HCT116 (cell line): Measurements from ENCODE around the gene MNAT1. TPM values are rescaled to one million over a fixed set of nuclear protein-coding genes. Genes with fewer than 3 reads are reported as not detected.

Experiments used
- ATAC-seq: fragments of 200-7000 bp; cut with Tn5 transposase; 2 replicates; pipeline ENCODE4 v1.9.1; 2020; ENCODE audit warnings: mild to moderate bottlenecking, moderate library complexity
- BruUV-seq: library from RNA; stranded (reverse); fragments of 400-500 nt; replicated peaks from 2 replicates; lab custom pipeline; 2021; lab: Mats Ljungman, UMichigan
- CTCF ChIA-PET: fragments of 300-600 bp; sonication (Branson Sonifier 250); formaldehyde crosslinking; loops from one replicate; lab custom pipeline; 2021; ENCODE audit warnings: antibody characterized with exemption; lab: Charles Lee
- POLR2A ChIA-PET: fragments of 300-600, 350-600 bp; sonication (Branson Sonifier 250); formaldehyde crosslinking; loops from one replicate; lab custom pipeline; 2021; ENCODE audit warnings: antibody characterized with exemption; lab: Charles Lee
- RAD21 ChIA-PET, 2 experiments: fragments of 300-600 bp; sonication (Branson Sonifier 250); formaldehyde crosslinking; loops; one replicate each; lab custom pipeline; 2023; ENCODE audit warnings: low total read pairs in 2 of 2; ENCODE audit not compliant: uncharacterized antibody in 2 of 2, unreplicated experiment in 2 of 2, low non-redundant PET in 1 of 2; lab: Charles Lee
- DNase-seq: peaks from one replicate; pipeline ENCODE4 v3.0.0-alpha.2; 2010; ENCODE audit warnings: low read depth, low spot score
- H2AFZ ChIP-seq: fragments of 200-600 bp; shearing (Covaris generic), sonication (generic); 2 replicates; pipeline ENCODE4 v1.6.1; 2017; ENCODE audit warnings: low read depth, mixed run types, mixed read lengths, antibody characterized with exemption, low read length; ENCODE audit not compliant: poor library complexity, severe bottlenecking
- H3K27ac ChIP-seq: 2 replicates; pipeline ENCODE4 v1.5.1; 2012; ENCODE audit warnings: low read depth, low read length
- H3K27me3 ChIP-seq: fragments of 200-600 bp; sonication (generic); 2 replicates; pipeline ENCODE4 v1.6.1; 2016; ENCODE audit warnings: mixed run types, low read length, mixed read lengths; ENCODE audit not compliant: insufficient read depth
- H3K36me3 ChIP-seq, 2 experiments: fragments of 200-500 bp in 1 of 2; fragments of 200-600 bp in 1 of 2; sonication (Bioruptor generic) in 1 of 2; sonication (generic) in 1 of 2; 2 replicates each; pipeline versions ENCODE4 v1.5.1 to v1.6.1; 2014 to 2016; ENCODE audit warnings: low read length in 2 of 2, inconsistent platforms in 1 of 2, mixed read lengths in 1 of 2, mixed run types in 1 of 2; ENCODE audit not compliant: insufficient read depth in 2 of 2, control insufficient read depth in 1 of 2
- H3K4me1 ChIP-seq, 2 experiments: fragments of 200-600 bp in 1 of 2; sonication (generic) in 1 of 2; 2 replicates each; pipeline versions ENCODE4 v1.5.1 to v1.6.1; 2012 to 2017; ENCODE audit warnings: low read length in 2 of 2, inconsistent platforms in 1 of 2, mild to moderate bottlenecking in 1 of 2, mixed read lengths in 1 of 2, mixed run types in 1 of 2, moderate library complexity in 1 of 2; ENCODE audit not compliant: insufficient read depth in 2 of 2, control insufficient read depth in 1 of 2
- H3K4me2 ChIP-seq: fragments of 200-600 bp; sonication (generic); 2 replicates; pipeline ENCODE4 v1.6.1; 2017; ENCODE audit warnings: mixed run types, low read length, mixed read lengths
- H3K4me3 ChIP-seq, 2 experiments: fragments of 200-600 bp in 1 of 2; sonication (generic) in 1 of 2; replicated peaks in 1 of 2; 2 replicates each; pipeline ENCODE4 v1.5.1; 2011 to 2016; ENCODE audit warnings: low read length in 2 of 2, control low read depth in 1 of 2, low read depth in 1 of 2, mild to moderate bottlenecking in 1 of 2, mixed read lengths in 1 of 2, mixed run types in 1 of 2
- H3K79me2 ChIP-seq: fragments of 200-600 bp; sonication (generic); 2 replicates; pipeline ENCODE4 v1.6.1; 2017; ENCODE audit warnings: mild to moderate bottlenecking, mixed run types, low read length, moderate library complexity, mixed read lengths; ENCODE audit not compliant: insufficient read depth
- H3K9ac ChIP-seq: fragments of 200-600 bp; sonication (generic); 2 replicates; pipeline ENCODE4 v1.6.1; 2016; ENCODE audit warnings: low read length, mixed read lengths
- H3K9me2 ChIP-seq: fragments of 200-600 bp; sonication (generic), shearing (Covaris generic); 2 replicates; pipeline ENCODE4 v1.6.1; 2017; ENCODE audit warnings: mixed run types, mild to moderate bottlenecking, moderate library complexity; ENCODE audit not compliant: insufficient read depth
- H3K9me3 ChIP-seq, 2 experiments: fragments of 200-500 bp in 1 of 2; fragments of 200-600 bp in 1 of 2; sonication (Bioruptor generic) in 1 of 2; sonication (generic) in 1 of 2; 2 replicates each; pipeline ENCODE4 v1.6.1; 2014 to 2017; ENCODE audit warnings: low read length in 2 of 2, mixed read lengths in 2 of 2, inconsistent platforms in 1 of 2, low read depth in 1 of 2, mild to moderate bottlenecking in 1 of 2, mixed run types in 1 of 2, moderate library complexity in 1 of 2; ENCODE audit not compliant: control insufficient read depth in 1 of 2, insufficient read depth in 1 of 2
- H4K20me1 ChIP-seq: fragments of 200-600 bp; sonication (generic), shearing (Covaris generic); 2 replicates; pipeline ENCODE4 v1.6.1; 2017; ENCODE audit warnings: mixed run types, mild to moderate bottlenecking, moderate library complexity; ENCODE audit not compliant: insufficient read depth
- ATF3 ChIP-seq: IDR thresholded peaks from 2 replicates; pipeline ENCODE4 v1.6.1; 2012
- CBX3 ChIP-seq: IDR thresholded peaks from 2 replicates; pipeline ENCODE4 v1.6.1; 2012; ENCODE audit warnings: low read depth
- CEBPB ChIP-seq: IDR thresholded peaks from 2 replicates; pipeline ENCODE4 v1.6.1; 2012; ENCODE audit warnings: low read depth
- CTCF ChIP-seq, 3 experiments: fragments of 200-600 bp in 1 of 3; sonication (generic) in 1 of 3; IDR thresholded peaks in 2 of 3; conservative IDR thresholded peaks in 1 of 3; 2 replicates each; pipeline ENCODE4 v1.5.1; 2012 to 2017; ENCODE audit warnings: low read depth in 2 of 3, low read length in 2 of 3, antibody characterized with exemption in 1 of 3, borderline replicate concordance in 1 of 3, control low read depth in 1 of 3, mild to moderate bottlenecking in 1 of 3, mixed read lengths in 1 of 3, mixed run types in 1 of 3, moderate library complexity in 1 of 3; ENCODE audit not compliant: insufficient read depth in 1 of 3
- EGR1 ChIP-seq: IDR thresholded peaks from 2 replicates; pipeline ENCODE4 v1.6.1; 2012; ENCODE audit warnings: low read depth
- EZH2 ChIP-seq: fragments of 200-600 bp; sonication (generic); IDR thresholded peaks from 2 replicates; pipeline ENCODE4 v1.6.1; 2017; ENCODE audit warnings: antibody characterized with exemption, mixed run types
- EZH2phosphoT487 ChIP-seq: fragments of 200-600 bp; IDR thresholded peaks from 2 replicates; pipeline ENCODE4 v1.6.1; 2018; ENCODE audit warnings: antibody characterized with exemption, borderline replicate concordance
- FOSL1 ChIP-seq: IDR thresholded peaks from 2 replicates; pipeline ENCODE4 v1.6.1; 2012; ENCODE audit warnings: low read depth
- JUND ChIP-seq: IDR thresholded peaks from 2 replicates; pipeline ENCODE4 v1.6.1; 2012
- MAX ChIP-seq: IDR thresholded peaks from 2 replicates; pipeline ENCODE4 v1.6.1; 2012
- POLR2A ChIP-seq: IDR thresholded peaks from 2 replicates; pipeline ENCODE4 v1.7.0; 2011; ENCODE audit warnings: borderline replicate concordance; ENCODE audit not compliant: insufficient read depth, insufficient read length; ENCODE audit errors: extremely low read depth
- POLR2AphosphoS5 ChIP-seq: IDR thresholded peaks from 2 replicates; pipeline ENCODE4 v1.6.1; 2011; ENCODE audit warnings: mild to moderate bottlenecking, low read depth, low read length, moderate library complexity
- RAD21 ChIP-seq: IDR thresholded peaks from 2 replicates; pipeline ENCODE4 v1.6.1; 2012; ENCODE audit warnings: low read depth, mild to moderate bottlenecking
- REST ChIP-seq: IDR thresholded peaks from 2 replicates; pipeline ENCODE4 v1.6.1; 2012; ENCODE audit warnings: low read depth
- SP1 ChIP-seq: IDR thresholded peaks from 2 replicates; pipeline ENCODE4 v1.6.1; 2012; ENCODE audit warnings: low read depth
- SRF ChIP-seq: IDR thresholded peaks from 2 replicates; pipeline ENCODE4 v1.6.1; 2012; ENCODE audit warnings: low read depth
- YY1 ChIP-seq: IDR thresholded peaks from 2 replicates; pipeline ENCODE4 v1.6.1; 2011; ENCODE audit warnings: low read length, low read depth, moderate library complexity, mild to moderate bottlenecking; ENCODE audit not compliant: insufficient replicate concordance; ENCODE audit errors: extremely low read depth
- ZFX ChIP-seq: fragments of 450-650 bp; IDR thresholded peaks from 2 replicates; pipeline ENCODE4 v1.6.1; 2017
- ZNF274 ChIP-seq: fragments of 200-500 bp; sonication (Bioruptor generic); IDR thresholded peaks from 2 replicates; pipeline ENCODE4 v1.6.1; 2014; ENCODE audit warnings: mild to moderate bottlenecking, low read depth, low read length, inconsistent platforms
- intact Hi-C: fragments of 100-400 bp; cut with micrococcal nuclease; formaldehyde crosslinking; loops from 2 replicates; pipeline ENCODE4 v1.10.0; 2022
- total RNA-seq: library from RNA; stranded (reverse); gene quantifications from one replicate; pipeline ENCODE4 v1.2.1, GENCODE V29; 2021; ENCODE audit not compliant: unreplicated experiment

The MNAT1 gene
- total RNA-seq, 1 experiment from 2014 or later, result 49.3 TPM

- Histone ChIP-seq H3K9ac (peak within 1 kb of the TSS; percentile 81), H3K9me3 (no peaks in the 10 kb centered on the region), H4K20me1 (no peaks in the 10 kb centered on the region), H3K36me3 (peaks cover 11 to 12% of the 10 kb centered on the region in 2 experiments; a peak in 3 of 4 replicates), H3K27me3 (no peaks in the 10 kb centered on the region), H3K9me2 (no peaks in the 10 kb centered on the region), H3K27ac (peak within 1 kb of the TSS; percentile 88), H3K4me3 (peak within 1 kb of the TSS; percentile 77 to 79), H3K4me2 (peak within 1 kb of the TSS; percentile 98), H3K4me1 (peaks cover 17 to 18% of the 10 kb centered on the region in 2 experiments), H3K79me2 (peaks cover 43% of the 10 kb centered on the region), H2AFZ (peak within 1 kb of the TSS; percentile 85)
- peak; percentile 78 for DNase-seq
- ChIA-PET RAD21 (no interaction called here), CTCF (no interaction called here), POLR2A (interaction anchor here (1.4 kb wide), 1 partner anchor 9 kb away, joined by 6 read pairs; no protein-coding TSS in a partner anchor)
- intact Hi-C loops, result loop anchor here (2.0 to 5.0 kb wide), 2 partner anchors 77 to 257 kb away; partner anchors contain the start of genes SIX1, SLC38A6 and TRMT5
- TSS peak; percentile 45 for BruUV-seq
- ATAC-seq, result peak; percentile 82
- TF ChIP-seq MAX (peak; percentile 62; the same call in 1 of the 2 replicates), YY1 (peak; percentile 47), ATF3 (no peak), EGR1 (0 out of 2 replicates have a peak, but pooled peaks have one; percentile 25), EZH2 (no peak), FOSL1 (no peak), EZH2phosphoT487 (no peak), SRF (no peak), POLR2AphosphoS5 (peak; percentile 96), REST (no peak), ZFX (no peak), CTCF (IDR thresholded peaks at IDR 0.05 in 2 of 3, conservative IDR thresholded peaks at IDR 0.05 in 1 of 3; ENCODE audit: borderline replicate concordance in 1 of 3, insufficient read depth in 1 of 3, low read depth in 2 of 3, low read length in 2 of 3) (no peak), POLR2A (peak; percentile 94), SP1 (no peak; the same call in 1 of the 2 replicates), JUND (no peak), RAD21 (no peak), ZNF274 (no peak), CEBPB (no peak), CBX3 (peak; percentile 38; the same call in 1 of the 2 replicates)
Observed at GRCh38 chr14:60723907-60724618, 10.5 kb upstream of the MNAT1 start, which contains the start of gene SIX4. Gene SIX4, minus strand, starts transcription at chr14:60724351. Its CDS starts 277 bp downstream, at chr14:60724074.
